ENCODE measurements around the gene PPP1R12C.

PPP1R12C gene

GRCh38 chr19:55097864-55098715, 19.3 kb downstream of the PPP1R12C start:
- Histone ChIP-seq H3K9me3 (ENCODE audit: insufficient read depth, low read length) (no peaks in the 10 kb centered on the region), H3K79me2 (ENCODE audit: low read length) (no peaks in the 10 kb centered on the region), H4K20me1 (ENCODE audit: insufficient read depth, low read length) (peaks cover 6% of the 10 kb centered on the region), H3K27ac (ENCODE audit: low read length) (no peak overlapping the region), H3K4me3 (ENCODE audit: low read length) (no peak overlapping the region), H3K27me3 (ENCODE audit: low read depth, low read length) (no peaks in the 10 kb centered on the region), H2AFZ (ENCODE audit: low read depth, low read length) (no peak overlapping the region), H3K4me1 (ENCODE audit: low read length) (no peaks in the 10 kb centered on the region), H3K36me3 (replicated peaks; ENCODE audit: low read depth, low read length) (peaks cover 13% of the 10 kb centered on the region), H3K4me2 (ENCODE audit: low read length) (no peak overlapping the region), H3K9ac (ENCODE audit: low read length) (no peak overlapping the region)
- TF ChIP-seq, protein P1, sequence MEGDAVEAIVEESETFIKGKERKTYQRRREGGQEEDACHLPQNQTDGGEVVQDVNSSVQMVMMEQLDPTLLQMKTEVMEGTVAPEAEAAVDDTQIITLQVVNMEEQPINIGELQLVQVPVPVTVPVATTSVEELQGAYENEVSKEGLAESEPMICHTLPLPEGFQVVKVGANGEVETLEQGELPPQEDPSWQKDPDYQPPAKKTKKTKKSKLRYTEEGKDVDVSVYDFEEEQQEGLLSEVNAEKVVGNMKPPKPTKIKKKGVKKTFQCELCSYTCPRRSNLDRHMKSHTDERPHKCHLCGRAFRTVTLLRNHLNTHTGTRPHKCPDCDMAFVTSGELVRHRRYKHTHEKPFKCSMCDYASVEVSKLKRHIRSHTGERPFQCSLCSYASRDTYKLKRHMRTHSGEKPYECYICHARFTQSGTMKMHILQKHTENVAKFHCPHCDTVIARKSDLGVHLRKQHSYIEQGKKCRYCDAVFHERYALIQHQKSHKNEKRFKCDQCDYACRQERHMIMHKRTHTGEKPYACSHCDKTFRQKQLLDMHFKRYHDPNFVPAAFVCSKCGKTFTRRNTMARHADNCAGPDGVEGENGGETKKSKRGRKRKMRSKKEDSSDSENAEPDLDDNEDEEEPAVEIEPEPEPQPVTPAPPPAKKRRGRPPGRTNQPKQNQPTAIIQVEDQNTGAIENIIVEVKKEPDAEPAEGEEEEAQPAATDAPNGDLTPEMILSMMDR (IDR thresholded peaks at IDR 0.05; ENCODE audit: low read depth, low read length): no peak
- no peak for TF ChIP-seq EZH2phosphoT487 (IDR thresholded peaks at IDR 0.05; ENCODE audit: low read depth)

- H3K9me3 ChIP-seq (ENCODE audit: insufficient read depth, low read length): no peaks in the 10 kb centered on the region
- H3K4me1 ChIP-seq (ENCODE audit: low read length): no peaks in the 10 kb centered on the region
- peaks cover 16% of the 10 kb centered on the region for H3K36me3 ChIP-seq (replicated peaks; ENCODE audit: low read depth, low read length)
- no peak overlapping the region for H3K27ac ChIP-seq (ENCODE audit: low read length)
- no peak overlapping the region for H2AFZ ChIP-seq (ENCODE audit: low read depth, low read length)
- TF ChIP-seq, protein P1 (IDR thresholded peaks at IDR 0.05; ENCODE audit: low read depth, low read length): no peak
- no peak for TF ChIP-seq EZH2phosphoT487 (IDR thresholded peaks at IDR 0.05; ENCODE audit: low read depth)
- H3K4me2 ChIP-seq (ENCODE audit: low read length): no peak overlapping the region
- peaks cover 6% of the 10 kb centered on the region; the same call in 1 of the 2 replicates for H4K20me1 ChIP-seq (ENCODE audit: insufficient read depth, low read length)
- H3K79me2 ChIP-seq (ENCODE audit: low read length): no peaks in the 10 kb centered on the region
- H3K27me3 ChIP-seq (ENCODE audit: low read depth, low read length): no peaks in the 10 kb centered on the region
- no peak overlapping the region for H3K4me3 ChIP-seq (ENCODE audit: low read length)
- no peak overlapping the region for H3K9ac ChIP-seq (ENCODE audit: low read length)
These were observed 21.3 kb downstream of the PPP1R12C start for GRCh38 chr19:55096061-55096701.

DNA sequence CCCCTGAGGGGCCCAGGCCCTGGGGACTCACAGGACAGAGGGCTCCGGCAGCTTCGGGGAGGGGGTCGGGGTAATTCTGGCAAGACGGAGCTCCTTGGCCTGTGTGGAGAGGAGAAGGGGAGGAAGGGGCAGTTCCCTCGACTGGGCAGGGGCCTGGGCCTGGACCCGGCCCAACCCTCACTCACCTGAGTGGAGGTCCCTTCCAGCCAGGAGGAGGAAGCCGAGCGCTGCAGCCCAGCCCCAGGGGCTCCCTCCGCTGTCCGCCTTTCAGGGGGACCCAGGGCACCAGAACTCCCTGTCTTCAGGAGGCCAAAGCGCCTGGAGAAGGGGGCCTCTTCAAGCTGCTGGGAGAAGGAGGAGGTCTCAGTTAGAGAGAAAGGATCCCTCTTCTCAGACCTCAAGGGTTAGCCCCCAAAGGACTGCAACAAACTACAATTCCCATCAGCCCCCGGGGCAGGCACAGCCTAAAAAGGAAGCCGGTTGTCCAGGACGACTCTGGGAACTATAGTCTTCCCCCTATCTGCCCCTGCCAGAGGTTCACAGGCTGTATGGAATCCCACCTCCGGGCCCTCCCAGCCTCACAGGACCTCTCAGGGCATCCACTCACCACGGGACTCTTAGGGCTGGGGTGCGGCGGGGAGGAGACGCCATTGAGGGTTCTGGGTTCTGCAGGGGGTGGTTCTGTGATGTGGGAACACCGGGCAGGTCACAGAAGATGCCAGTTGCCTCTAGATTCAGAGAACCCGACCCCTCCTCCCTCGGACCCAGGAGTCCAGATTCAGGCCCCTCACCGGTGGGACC, 22.0 kb downstream of the PPP1R12C start:
- Histone ChIP-seq H4K20me1 (ENCODE audit: insufficient read depth, low read length) (peaks cover 6% of the 10 kb centered on the region; the same call in 1 of the 2 replicates), H3K4me1 (ENCODE audit: low read length) (no peaks in the 10 kb centered on the region), H3K27ac (ENCODE audit: low read length) (no peak overlapping the region), H3K9me3 (ENCODE audit: insufficient read depth, low read length) (no peaks in the 10 kb centered on the region), H3K4me3 (ENCODE audit: low read length) (no peak overlapping the region), H2AFZ (ENCODE audit: low read depth, low read length) (no peak overlapping the region), H3K9ac (ENCODE audit: low read length) (no peak overlapping the region), H3K4me2 (ENCODE audit: low read length) (no peak overlapping the region), H3K27me3 (ENCODE audit: low read depth, low read length) (no peaks in the 10 kb centered on the region), H3K36me3 (replicated peaks; ENCODE audit: low read depth, low read length) (peaks cover 23% of the 10 kb centered on the region), H3K79me2 (ENCODE audit: low read length) (no peaks in the 10 kb centered on the region)
- TF ChIP-seq, protein P1 (IDR thresholded peaks at IDR 0.05; ENCODE audit: low read depth, low read length): no peak
- TF ChIP-seq EZH2phosphoT487 (IDR thresholded peaks at IDR 0.05; ENCODE audit: low read depth): no peak

All from OCI-LY3 (cell line).